Stimulated activated CD8-positive, alpha-beta memory T cell treated with anti-CD3 and anti-CD28 coated beads, Interleukin-2, amount 100 ng/mL, for 1 hour (primary cell): ENCODE results near the gene GPC6.
"Not testable (repeated sequence)": the region's sequence is repeated elsewhere in the genome, so short reads cannot be mapped to it uniquely, and the experiment has no call there.

Experiments used
- DNase-seq, 2 donors: peaks; one replicate each; pipeline ENCODE4 v3.0.0-alpha.2; 2020; ENCODE audit warnings: low read depth in 2 of 2

The GPC6 gene

DNA sequence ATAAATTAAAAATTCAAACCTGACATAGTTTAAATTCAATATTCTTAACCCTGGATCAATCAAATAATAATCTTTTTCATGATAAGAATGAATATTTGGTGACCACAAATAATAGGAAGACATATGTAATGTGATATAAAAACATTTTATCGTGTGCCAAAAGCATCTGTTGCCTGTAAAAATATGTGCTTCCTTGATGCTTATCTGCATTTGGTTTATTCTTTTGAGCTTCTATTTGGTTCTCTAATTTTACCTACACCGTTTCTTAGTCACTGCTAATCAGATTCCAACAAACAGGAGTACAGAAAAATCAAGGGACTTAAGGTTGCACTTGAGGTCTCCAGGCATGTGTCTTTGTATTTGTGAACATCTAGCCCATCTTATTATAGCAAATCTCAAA, 978.3 kb downstream of the GPC6 start:
- DNase-seq = no peak

DNA sequence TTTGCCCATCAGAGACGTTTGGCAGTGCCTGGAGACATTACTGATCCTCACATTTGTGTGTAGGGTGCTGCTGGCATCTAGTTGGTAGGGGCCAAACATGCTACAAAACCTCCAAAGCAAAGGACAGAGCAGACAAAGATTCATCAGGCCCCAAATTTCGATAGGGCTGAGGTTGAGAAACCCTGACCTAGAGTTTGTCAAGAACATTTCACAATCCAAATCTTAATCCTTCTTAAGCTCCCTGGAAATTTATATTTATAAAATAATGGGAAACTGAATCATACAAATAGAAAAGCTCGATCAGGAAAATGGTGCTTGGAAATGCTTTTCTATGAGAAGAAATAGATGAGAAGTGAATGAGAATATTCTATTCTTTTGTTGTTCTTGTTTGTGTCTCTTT, 979.3 kb downstream of the GPC6 start:
- DNase-seq = no peak

GRCh38 chr13:94209117-94209516, 982.5 kb downstream of the GPC6 start:
- no peak for DNase-seq

- DNase-seq = not testable (repeated sequence)
Measured at GRCh38 chr13:94209913-94210312, 983.3 kb downstream of the GPC6 start.

- no peak for DNase-seq
Measured at GRCh38 chr13:94210816-94211215, 984.2 kb downstream of the GPC6 start.

GRCh38 chr13:94212196-94212595, 985.6 kb downstream of the GPC6 start:
- DNase-seq = no peak

- DNase-seq = no peak
Measured at GRCh38 chr13:94214121-94214520, 987.5 kb downstream of the GPC6 start.

- DNase-seq = no peak
Measured at GRCh38 chr13:94214975-94215374, 988.4 kb downstream of the GPC6 start.

- DNase-seq = no peak
Measured at GRCh38 chr13:94216476-94216875, 989.9 kb downstream of the GPC6 start.

DNA sequence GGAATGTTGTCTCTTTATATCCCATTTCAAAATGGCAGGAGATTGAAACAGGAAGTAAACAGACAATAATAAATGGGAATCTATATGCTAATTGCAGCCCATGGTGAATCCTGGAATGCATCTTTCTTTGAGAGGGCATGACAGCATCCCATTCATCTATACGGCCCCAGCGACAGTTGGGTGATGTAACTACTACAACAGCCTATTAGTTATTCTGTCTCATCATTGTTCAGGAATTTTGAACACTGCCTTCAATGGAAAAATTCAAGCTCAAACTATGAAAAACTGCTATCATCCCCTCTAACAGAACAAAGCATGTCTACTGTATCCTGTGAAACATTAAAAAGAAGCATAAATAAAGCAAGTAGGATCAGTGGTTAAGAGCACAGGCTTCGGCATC, 990.8 kb downstream of the GPC6 start:
- no peak for DNase-seq

DNA sequence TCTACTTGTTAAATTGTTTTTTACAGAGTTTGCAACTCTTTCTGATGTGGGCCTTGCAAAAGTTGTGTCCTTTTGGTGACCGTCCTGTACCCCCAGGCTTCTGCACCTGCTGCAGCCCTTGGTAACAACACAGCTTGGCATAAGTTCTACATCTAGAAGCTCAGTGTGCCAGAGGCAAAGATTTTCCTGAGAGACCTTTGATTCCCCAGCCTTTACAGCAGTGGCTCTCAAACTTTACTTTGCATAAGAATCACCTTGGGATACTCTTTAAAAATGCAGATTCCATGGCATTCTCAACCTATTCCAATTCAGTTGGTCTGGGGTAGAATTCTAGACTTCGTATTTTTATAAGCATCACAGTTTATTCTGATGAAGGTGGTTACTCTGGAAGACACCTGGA, 991.9 kb downstream of the GPC6 start:
- no peak for DNase-seq

DNA sequence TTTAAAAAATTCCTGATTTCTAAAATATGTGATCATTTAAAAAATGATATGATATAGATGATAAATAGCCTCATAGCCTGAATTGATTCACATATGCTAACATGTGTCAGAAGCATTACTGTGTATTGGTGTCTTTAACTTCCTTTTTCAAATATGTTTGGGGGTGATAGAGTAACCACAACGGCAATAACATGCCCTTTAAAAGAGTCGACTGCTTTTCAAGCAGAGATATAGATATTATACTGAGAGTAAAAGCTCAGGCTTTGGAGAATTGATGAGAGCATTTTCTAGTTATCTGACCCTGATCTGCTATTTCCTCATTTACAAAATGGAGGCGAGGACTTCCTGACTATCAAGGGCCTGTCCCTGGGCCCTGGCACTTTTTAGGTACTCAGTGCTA, 992.3 kb downstream of the GPC6 start:
- DNase-seq = no peak

DNA sequence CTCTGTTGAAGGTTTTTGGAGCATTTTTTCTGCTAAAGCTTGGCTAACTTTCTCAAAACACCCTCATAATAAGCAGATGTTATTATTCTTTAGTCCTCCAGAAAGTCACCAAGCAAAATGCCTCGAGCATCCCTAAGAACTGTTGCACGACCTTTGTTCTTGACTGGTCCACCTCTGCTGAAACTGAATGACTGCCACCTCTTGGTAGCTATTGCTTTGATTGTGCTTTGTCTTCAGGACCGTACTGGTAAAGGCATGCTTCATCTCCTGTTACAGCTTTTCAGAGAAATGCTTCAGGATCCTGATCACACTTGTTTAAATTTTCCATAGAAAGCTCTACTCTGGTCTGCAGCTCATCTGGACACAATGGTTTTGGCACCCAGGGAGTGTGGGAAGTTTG, 998.1 kb downstream of the GPC6 start:
- no peak for DNase-seq

- no peak for DNase-seq
Measured at GRCh38 chr13:94227255-94227879, 1000.8 kb downstream of the GPC6 start.

- no peak for DNase-seq
Measured at GRCh38 chr13:94228763-94229162, 1002.2 kb downstream of the GPC6 start.

DNA sequence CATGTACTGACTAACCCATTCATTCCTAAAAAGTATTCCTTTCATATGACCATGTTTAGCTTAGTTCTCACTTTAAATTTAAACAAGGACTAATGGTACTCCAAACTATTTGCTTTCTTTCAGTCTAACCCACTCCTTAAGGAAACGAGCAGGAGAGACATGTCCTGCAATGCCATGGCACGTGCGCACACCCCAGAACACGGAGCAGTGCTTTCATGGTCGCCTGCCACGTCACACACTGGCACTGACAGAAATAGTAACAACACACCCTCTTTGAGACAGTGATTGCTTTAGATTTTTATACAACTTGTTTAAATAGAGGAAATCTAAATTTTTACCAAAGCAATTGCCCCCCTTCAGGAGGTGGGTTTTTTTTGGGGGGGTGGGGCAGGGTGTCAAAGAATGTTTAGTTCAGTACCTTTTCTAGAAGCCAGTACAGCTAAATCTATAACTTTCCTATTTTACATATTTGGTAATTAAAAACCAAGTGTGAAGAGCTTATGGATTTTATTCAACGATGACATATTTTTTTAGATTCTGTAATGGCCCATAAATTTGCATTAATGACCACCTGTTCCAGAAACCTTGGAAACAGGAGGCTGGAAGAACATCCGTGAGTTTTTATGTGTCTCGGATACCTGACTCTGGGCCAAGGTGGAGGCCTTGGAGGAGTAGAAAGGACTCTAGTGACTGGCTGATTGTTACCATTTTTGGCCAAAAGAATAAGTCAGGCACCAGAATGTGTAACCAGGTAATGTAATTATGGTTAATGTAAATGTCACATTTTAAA, 1005.7 kb downstream of the GPC6 start:
- no peak for DNase-seq

GRCh38 chr13:94232956-94233355, 1006.3 kb downstream of the GPC6 start:
- no peak for DNase-seq

DNA sequence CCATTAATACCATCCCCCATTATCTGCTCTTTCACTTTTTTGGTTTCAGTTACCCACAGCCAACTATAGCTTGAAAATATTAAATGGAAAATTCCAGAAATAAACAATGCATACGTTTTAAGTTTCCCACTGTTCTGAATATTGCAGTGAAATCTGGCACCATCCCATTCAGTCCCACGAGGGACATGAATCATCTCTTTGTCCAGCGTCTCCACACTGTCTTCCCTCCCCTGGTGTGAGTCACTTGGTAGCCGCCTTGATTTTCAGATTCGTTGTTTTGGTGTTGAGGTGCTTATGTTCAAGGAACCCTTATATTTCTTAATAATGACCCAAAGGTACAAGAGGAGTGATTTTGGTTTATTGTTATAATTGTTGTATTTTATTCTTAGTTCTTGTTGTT, 1006.8 kb downstream of the GPC6 start:
- no peak for DNase-seq

DNA sequence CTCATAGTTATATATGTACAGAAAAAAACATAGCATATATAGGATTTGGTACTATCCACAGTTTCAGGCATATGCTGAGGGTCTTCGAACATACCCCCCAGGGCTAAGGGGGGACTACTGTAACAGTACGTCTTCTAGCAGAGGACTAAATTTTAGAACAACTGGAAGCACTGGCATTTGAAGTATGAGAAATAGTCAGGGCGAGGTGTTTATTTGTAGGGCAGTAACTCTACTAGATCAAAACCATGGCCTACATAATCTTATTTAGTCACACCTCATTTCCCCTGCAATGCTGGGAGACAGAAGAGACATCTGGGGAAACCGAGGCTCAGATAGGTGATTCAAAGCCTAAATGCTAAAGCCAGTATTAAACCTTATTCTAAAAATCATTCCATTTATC, 1007.2 kb downstream of the GPC6 start:
- no peak for DNase-seq

- no peak for DNase-seq
Measured at GRCh38 chr13:94234738-94235137, 1008.1 kb downstream of the GPC6 start.

GRCh38 chr13:94236132-94236531, 1009.5 kb downstream of the GPC6 start:
- DNase-seq = no peak

GRCh38 chr13:94236872-94237271, 1010.3 kb downstream of the GPC6 start:
- no peak for DNase-seq

GRCh38 chr13:94239135-94239534, 1012.5 kb downstream of the GPC6 start:
- DNase-seq = no peak

- no peak for DNase-seq
Measured at GRCh38 chr13:94242554-94242953, 1015.9 kb downstream of the GPC6 start.
